Psoas muscle (tissue), 8 donors: ENCODE results near the gene FOSL1. TPM values are rescaled to one million over a fixed set of nuclear protein-coding genes. Genes with fewer than 3 reads are reported as not detected.
A peak's percentile ranks its signal among the peaks of the same experiment; 100 is the strongest.

Experiments used
- ATAC-seq, 4 donors: fragments of 200-7000 bp; cut with Tn5 transposase; one replicate each; pipeline ENCODE4 v1.9.1; 2020; ENCODE audit warnings: moderate library complexity in 3 of 4, mild to moderate bottlenecking in 2 of 4
- DNase-seq, 2 donors: peaks; one replicate each; pipeline ENCODE4 v3.0.0-alpha.2; 2020
- H3K27ac ChIP-seq: fragments of 200-600 bp; one replicate; pipeline ENCODE4 v1.8.0; 2022
- H3K27me3 ChIP-seq, 3 donors: fragments of 200-600 bp in 1 of 3; one replicate each; pipeline versions ENCODE4 v1.6.1 to v1.8.0; 2013 to 2022; ENCODE audit warnings: low read length in 2 of 3, mild to moderate bottlenecking in 2 of 3, moderate library complexity in 1 of 3; ENCODE audit not compliant: insufficient read depth in 3 of 3
- H3K36me3 ChIP-seq, 2 donors: fragments of 200-600 bp in 1 of 2; one replicate each; pipeline versions ENCODE4 v1.6.1 to v1.8.0; 2013 to 2022; ENCODE audit warnings: low read depth in 1 of 2, mild to moderate bottlenecking in 1 of 2, moderate library complexity in 1 of 2; ENCODE audit not compliant: insufficient read depth in 1 of 2
- H3K4me1 ChIP-seq: fragments of 200-600 bp; one replicate; pipeline ENCODE4 v1.8.0; 2022
- H3K4me3 ChIP-seq: fragments of 200-600 bp; one replicate; pipeline ENCODE4 v1.8.0; 2022; ENCODE audit warnings: mild to moderate bottlenecking
- H3K9me3 ChIP-seq: fragments of 200-600 bp; one replicate; pipeline ENCODE4 v1.8.0; 2022
- CTCF ChIP-seq: fragments of 200-600 bp; IDR thresholded peaks from one replicate; pipeline ENCODE4 v1.8.0; 2022; ENCODE audit warnings: antibody characterized with exemption
- WGBS, 3 donors: extraction: QIAGEN DNeasy Blood & Tissue Kit; methylation state at CpG; one replicate each; pipeline versions ENCODE4 v1.1.6 to v1.1.7; 2013; 5-methylcytosine and 5-hydroxymethylcytosine counted together
- intact Hi-C, 2 donors: fragments of 100-400 bp; cut with DNase I; formaldehyde crosslinking; loops; one replicate each; pipeline versions ENCODE4 v1.11.0 to v1.14.2; 2022
- polyA plus RNA-seq, 3 donors: library from polyadenylated mRNA; stranded (reverse); fragments of 200-250 nt; gene quantifications; one replicate each; pipeline ENCODE4 v1.2.3, GENCODE V29; 2013
- total RNA-seq, 4 donors: library from RNA; stranded (reverse); fragmentation: NEBNext Ultra II Directional in 2 of 4; extraction: Animal tissue kit (Norgen Biotek cat#: 25700) in 2 of 4; gene quantifications; one replicate each; pipeline versions ENCODE4 v1.2.1 to v1.2.4, GENCODE V29; 2021 to 2023
- donor health status: healthy with polysubstance abuse.
- donor health status: DM: no; HTN: no; CAD: no; lungs with moderate emphysema.
- donor health status: Bipolar disorder and iron deficiency.
- donor health status: healthy.
- donor health status: DM: yes; HTN: yes; CAD: no.
- donor health status: DM: no; HTN: no; CAD: no.
- donor health status: DM: no; HTN: no; CAD: no.
- donor health status: DM: yes; HTN: yes; CAD: no.

Gene FOSL1
- total and polyA plus RNA-seq, 7 donors = 0.75 to 257 (median 10.4) TPM

GRCh38 chr11:65922565-65922964, 22.4 kb upstream of the FOSL1 start:
- Histone ChIP-seq H3K27ac (no peak overlapping the region), H3K36me3 (peaks cover 0 to 34% of the 10 kb centered on the region in 2 donors), H3K9me3 (no peaks in the 10 kb centered on the region), H3K27me3 (no peaks in the 10 kb centered on the region), H3K4me1 (peaks cover 14% of the 10 kb centered on the region), H3K4me3 (no peak overlapping the region)
- DNase-seq (no peak), ATAC-seq (no peak)
- TF ChIP-seq CTCF = no peak
- 75 to 87% (median 77%) methylated on average over 3 of the region's 3 CpGs for WGBS, 3 donors
- intact Hi-C loops = no loop called here

- Histone ChIP-seq H3K4me1 (peaks cover 20% of the 10 kb centered on the region), H3K27ac (no peak overlapping the region), H3K36me3 (peaks cover 0 to 39% of the 10 kb centered on the region in 2 donors), H3K4me3 (no peak overlapping the region), H3K9me3 (no peaks in the 10 kb centered on the region), H3K27me3 (no peaks in the 10 kb centered on the region)
- DNase-seq (no peak), ATAC-seq (no peak)
- TF ChIP-seq CTCF = no peak
- 82 to 91% (median 91%) methylated on average over 7 to 10 of the region's 10 CpGs for WGBS, 3 donors
- intact Hi-C loops = loop anchor here in 1 of 2 donors (2.0 kb wide), 1 partner anchor 35 kb away; no protein-coding TSS in a partner anchor
Measured at GRCh38 chr11:65921876-65922275, 21.7 kb upstream of the FOSL1 start.

GRCh38 chr11:65921033-65921555, 20.9 kb upstream of the FOSL1 start:
- TF ChIP-seq CTCF = no peak
- no peak overlapping the region for H3K27ac ChIP-seq

GRCh38 chr11:65920372-65920802, 20.2 kb upstream of the FOSL1 start:
- no peaks in the 10 kb centered on the region for H3K9me3 ChIP-seq
- no peak for DNase-seq
- no peaks in the 10 kb centered on the region for H3K27me3 ChIP-seq
- H3K4me3 ChIP-seq = peak overlapping the region; percentile 98
- peaks cover 34% of the 10 kb centered on the region for H3K4me1 ChIP-seq
- no peak overlapping the region for H3K27ac ChIP-seq
- ATAC-seq = no peak
- intact Hi-C loops = loop anchor here in 1 of 2 donors (2.0 kb wide), 1 partner anchor 36 kb away; no protein-coding TSS in a partner anchor
- H3K36me3 ChIP-seq = peaks cover 0 to 41% of the 10 kb centered on the region in 2 donors
- WGBS, 3 donors = 42 to 57% (median 51%) methylated on average over 15 of the region's 15 CpGs
- TF ChIP-seq CTCF = no peak

More at GRCh38 chr11:65921033-65921555, 20.9 kb upstream of the FOSL1 start:
- no peak for ATAC-seq
- H3K9me3 ChIP-seq = no peaks in the 10 kb centered on the region
- peak overlapping the region; percentile 98 for H3K4me3 ChIP-seq
- WGBS, 3 donors = 84 to 88% (median 87%) methylated on average over 10 to 12 of the region's 12 CpGs
- intact Hi-C loops = loop anchor here in 1 of 2 donors (2.0 kb wide), 1 partner anchor 36 kb away; no protein-coding TSS in a partner anchor
- H3K4me1 ChIP-seq = peaks cover 27% of the 10 kb centered on the region
- H3K36me3 ChIP-seq = peaks cover 0 to 41% of the 10 kb centered on the region in 2 donors
- H3K27me3 ChIP-seq = no peaks in the 10 kb centered on the region
- no peak for DNase-seq
